Measurements from ENCODE around the gene ZNF23.
A peak's percentile ranks its signal among the peaks of the same experiment; 100 is the strongest.

The ZNF23 gene

GRCh38 chr16:71431176-71431575, 30.9 kb downstream of the ZNF23 start:
- H3K4me3 ChIP-seq (ENCODE audit: low read length) = no peak overlapping the region
- no peak for DNase-seq (ENCODE audit: low read depth, low spot score)

DNA sequence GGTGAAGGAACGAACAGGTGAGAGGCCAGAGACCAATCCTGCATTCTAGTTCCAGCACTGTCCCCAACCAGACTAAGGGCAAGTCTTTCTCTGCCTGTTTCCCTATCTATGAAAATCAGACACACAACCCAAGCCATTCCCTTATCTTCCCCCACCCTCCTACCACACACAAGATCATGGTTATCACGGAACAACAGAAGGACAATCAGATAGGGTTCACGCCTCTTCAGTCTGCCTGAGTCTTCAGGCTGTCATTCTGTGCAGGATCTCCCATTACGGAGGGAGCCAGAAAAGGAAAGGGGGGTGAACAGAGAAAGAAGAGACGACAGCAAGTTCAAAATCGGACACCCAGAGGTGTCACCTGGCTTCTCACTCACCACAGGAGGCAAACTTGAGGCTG, 31.3 kb downstream of the ZNF23 start:
- no peak for DNase-seq (ENCODE audit: low read depth, low spot score)
- H3K4me3 ChIP-seq (ENCODE audit: low read length) = no peak overlapping the region

DNA sequence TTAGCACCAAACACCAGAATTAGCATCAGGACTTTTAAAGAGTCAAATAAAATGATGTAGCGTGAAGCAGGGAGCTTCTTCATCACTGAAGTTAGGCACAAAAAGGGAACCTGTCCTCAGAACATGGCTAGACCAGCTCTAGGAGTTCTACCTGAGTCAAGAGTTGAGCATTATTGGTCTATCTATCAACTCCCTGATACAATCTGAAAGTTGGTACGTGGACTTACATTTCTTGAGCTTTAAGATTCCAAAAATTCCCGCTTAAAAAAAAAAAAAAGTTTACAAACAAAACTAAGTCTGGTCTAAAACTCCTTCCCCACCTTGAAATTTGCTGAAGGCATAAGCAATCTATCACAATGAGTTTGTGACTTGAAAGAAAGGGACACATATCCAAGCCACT, 32.5 kb downstream of the ZNF23 start:
- no peak for DNase-seq (ENCODE audit: low read depth, low spot score)
- no peak overlapping the region for H3K4me3 ChIP-seq (ENCODE audit: low read length)

DNA sequence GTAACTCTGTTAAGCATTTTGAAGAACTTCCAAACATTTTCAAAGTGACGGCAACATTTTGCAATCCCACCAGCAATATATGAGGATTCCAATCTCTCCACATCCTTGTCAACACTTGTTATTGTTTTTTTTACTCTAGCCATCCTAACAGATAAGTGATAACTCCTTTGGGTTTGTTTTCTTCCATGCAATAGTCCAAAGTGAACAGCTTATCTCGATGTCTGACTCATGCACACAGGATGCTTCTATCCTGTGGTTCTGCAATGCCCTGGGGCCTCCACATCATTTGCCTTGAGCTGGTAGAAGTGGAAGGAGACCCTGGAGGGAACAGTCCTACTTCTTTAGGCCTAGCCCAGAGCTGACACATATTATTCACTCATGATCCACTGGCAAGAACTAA, 33.2 kb downstream of the ZNF23 start:
- H3K4me3 ChIP-seq (ENCODE audit: low read length) = no peak overlapping the region
- no peak for DNase-seq (ENCODE audit: low read depth, low spot score)

DNA sequence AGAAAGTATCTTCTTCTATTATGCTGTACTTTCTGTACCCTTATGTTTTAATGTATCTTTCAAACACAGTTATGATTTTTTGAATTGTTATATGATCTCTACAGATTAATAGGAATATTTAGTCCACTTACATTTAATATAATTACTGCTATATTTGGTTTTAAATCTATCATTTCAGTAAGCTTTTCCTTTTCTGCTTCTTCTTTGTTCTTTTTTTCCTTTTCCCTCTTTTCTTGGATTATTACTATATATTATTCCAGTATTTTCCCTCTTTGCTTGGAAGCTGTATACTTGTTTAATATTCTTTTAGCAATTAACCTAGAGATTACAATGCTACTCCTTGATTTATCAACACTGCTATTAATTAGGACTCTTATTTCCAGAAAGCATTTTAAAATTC, 33.7 kb downstream of the ZNF23 start:
- DNase-seq (ENCODE audit: low read depth, low spot score) = no peak
- no peak overlapping the region for H3K4me3 ChIP-seq (ENCODE audit: low read length)

DNA sequence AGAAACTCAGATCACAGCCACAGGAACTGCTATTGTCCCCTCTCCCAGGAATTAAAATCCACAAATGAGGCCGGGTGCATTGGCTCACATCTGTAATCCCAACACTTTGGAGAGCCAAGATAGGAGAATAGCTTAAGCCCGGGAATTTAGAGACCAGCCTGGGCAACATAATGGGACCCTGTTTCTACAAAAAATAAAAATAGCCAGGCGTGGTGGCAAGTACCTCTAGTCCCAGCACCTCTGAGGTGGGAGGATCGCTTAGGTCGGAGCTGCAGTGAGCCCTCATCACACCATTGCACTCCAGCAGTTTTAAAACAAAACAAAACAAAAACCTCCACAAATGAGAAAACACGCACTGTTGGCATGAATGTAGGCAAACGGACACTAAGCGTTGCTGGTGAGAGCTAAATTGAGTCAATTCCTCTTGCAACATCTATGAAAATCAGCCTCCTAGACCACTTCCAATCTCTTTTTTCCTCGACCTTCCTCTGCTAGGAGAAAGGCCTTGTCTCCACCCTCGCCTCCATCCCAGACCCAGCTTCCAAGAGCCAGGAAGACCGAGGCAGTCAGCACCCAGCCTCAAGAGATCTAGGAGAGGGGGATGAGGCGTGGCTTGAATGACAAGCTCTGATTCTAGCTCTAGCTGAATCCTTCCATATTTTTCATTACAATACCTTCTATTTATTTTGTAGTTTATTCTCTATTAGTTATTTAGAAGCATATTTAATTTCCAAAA, 35.0 kb downstream of the ZNF23 start:
- no peak for DNase-seq (ENCODE audit: low read depth, low spot score)
- no peak overlapping the region for H3K4me3 ChIP-seq (ENCODE audit: low read length)

- DNase-seq (ENCODE audit: low read depth, low spot score) = no peak
- no peak overlapping the region for H3K4me3 ChIP-seq (ENCODE audit: low read length)
These were observed 35.8 kb downstream of the ZNF23 start for GRCh38 chr16:71426069-71426879.

DNA sequence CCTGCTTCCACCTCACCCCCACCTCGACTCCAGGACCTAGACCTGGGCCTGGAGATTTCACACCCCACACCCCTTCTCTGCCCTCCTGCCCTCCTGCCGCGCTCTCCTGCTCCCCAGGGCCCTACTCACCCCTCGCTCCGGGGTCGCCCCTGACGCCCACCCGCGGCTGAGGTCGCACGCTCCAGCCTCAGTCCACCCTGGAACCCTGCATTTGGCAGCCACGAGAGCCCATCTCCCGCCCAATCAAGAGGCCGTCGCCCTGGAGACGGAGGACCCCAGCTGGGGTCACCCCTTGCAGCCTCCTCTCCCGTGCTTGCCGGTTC, 36.3 kb downstream of the ZNF23 start:
- no peak for DNase-seq (ENCODE audit: low read depth, low spot score)
- no peak overlapping the region for H3K4me3 ChIP-seq (ENCODE audit: low read length)

- no peak for DNase-seq (ENCODE audit: low read depth, low spot score)
- no peak overlapping the region for H3K4me3 ChIP-seq (ENCODE audit: low read length)
These were observed 37.4 kb downstream of the ZNF23 start for GRCh38 chr16:71424626-71425025.

- no peak for DNase-seq (ENCODE audit: low read depth, low spot score)
- no peak overlapping the region for H3K4me3 ChIP-seq (ENCODE audit: low read length)
These were observed 38.2 kb downstream of the ZNF23 start for GRCh38 chr16:71423865-71424264.

- H3K4me3 ChIP-seq (ENCODE audit: low read length) = no peak overlapping the region
These were observed 39.0 kb downstream of the ZNF23 start for GRCh38 chr16:71423016-71423415.

DNA sequence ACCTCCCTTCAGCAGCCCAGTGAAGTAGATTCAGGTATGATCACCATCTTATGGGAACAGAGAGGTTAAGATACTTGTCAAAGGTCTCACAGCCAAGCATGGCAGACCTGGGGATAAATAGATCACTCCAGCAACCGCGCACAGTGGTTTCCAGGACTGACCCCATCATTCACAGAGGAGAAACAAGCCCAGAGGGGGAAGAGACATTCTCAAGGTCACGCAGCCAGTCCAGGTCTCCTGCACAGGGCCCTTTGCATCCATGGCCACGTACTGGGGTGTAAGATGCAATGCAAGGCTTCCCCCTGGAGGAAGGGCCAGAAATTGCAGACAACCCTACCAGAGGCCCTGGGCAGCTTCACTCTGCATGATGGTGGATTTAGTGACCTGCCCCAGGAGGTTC, 40.1 kb downstream of the ZNF23 start:
- DNase-seq (ENCODE audit: low read depth, low spot score) = no peak
- H3K4me3 ChIP-seq (ENCODE audit: low read length) = no peak overlapping the region

More at GRCh38 chr16:71423016-71423415, 39.0 kb downstream of the ZNF23 start:
- DNase-seq (ENCODE audit: low read depth, low spot score) = no peak

- no peak overlapping the region for H3K4me3 ChIP-seq (ENCODE audit: low read length)
- no peak for DNase-seq (ENCODE audit: low read depth, low spot score)
These were observed 48.0 kb downstream of the ZNF23 start for GRCh38 chr16:71414038-71414437.

GRCh38 chr16:71413341-71413740, 48.7 kb downstream of the ZNF23 start:
- no peak for DNase-seq (ENCODE audit: low read depth, low spot score)
- H3K4me3 ChIP-seq (ENCODE audit: low read length) = no peak overlapping the region

GRCh38 chr16:71412270-71413160, 49.5 kb downstream of the ZNF23 start:
- DNase-seq (ENCODE audit: low read depth, low spot score) = peak; percentile 51
- H3K4me3 ChIP-seq (ENCODE audit: low read length) = no peak overlapping the region

DNA sequence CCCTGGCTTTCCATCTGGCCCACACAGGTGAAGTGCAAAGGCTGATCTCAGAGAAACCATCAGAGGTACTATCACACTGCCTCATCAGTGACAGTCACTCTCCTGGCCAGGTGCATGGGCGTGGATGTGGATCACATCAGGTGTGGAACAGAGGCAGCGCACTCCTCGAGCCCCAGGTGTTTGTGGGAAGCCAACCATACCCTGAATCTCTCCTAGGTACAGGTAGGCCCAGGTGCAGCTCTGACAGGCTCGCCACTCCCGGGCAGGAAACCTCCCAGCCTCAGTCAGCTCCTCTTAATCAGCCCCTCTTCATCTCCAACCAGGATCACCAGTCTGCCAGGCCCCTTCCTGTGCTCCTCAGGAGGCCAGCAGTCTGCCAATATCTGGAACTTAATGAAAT, 51.9 kb downstream of the ZNF23 start:
- no peak for DNase-seq (ENCODE audit: low read depth, low spot score)
- no peak overlapping the region for H3K4me3 ChIP-seq (ENCODE audit: low read length)

DNA sequence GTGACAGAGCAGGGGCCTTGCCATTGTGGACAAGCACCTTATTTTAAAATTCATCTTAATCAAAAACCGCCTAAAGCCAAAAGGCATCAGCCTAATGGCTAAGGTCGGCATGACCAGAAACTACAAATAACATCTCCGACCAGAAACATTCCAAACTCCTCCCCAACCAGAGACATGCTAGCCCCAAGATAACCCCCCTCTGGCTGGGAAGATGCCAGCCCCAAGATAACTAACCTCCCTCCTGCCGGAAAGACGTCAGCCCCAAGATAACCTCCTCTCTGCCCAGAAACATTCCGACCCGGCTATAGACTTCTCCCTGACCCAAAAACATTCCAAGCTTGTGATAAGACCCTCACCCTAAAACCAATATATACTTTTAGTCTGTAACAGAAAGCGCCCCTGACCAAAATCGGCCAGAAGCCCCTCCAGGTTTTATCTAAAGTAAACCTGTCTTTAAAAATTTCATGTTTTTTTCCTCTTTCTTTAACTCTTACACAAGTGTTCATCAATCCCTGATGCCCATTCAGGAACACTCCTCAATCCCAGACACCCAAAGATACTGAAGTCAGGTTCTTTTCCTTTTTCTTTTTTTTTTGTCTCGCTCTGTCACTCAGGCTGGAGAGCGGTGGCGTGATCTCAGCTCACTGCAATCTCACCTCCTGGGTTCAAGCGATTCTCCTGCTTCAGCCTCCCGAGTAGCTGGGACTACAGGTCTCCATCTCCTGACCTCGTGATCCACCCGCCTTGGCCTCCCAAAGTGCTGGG, 52.9 kb downstream of the ZNF23 start:
- H3K4me3 ChIP-seq (ENCODE audit: low read length) = no peak overlapping the region
- no peak for DNase-seq (ENCODE audit: low read depth, low spot score)

GRCh38 chr16:71408536-71408935, 53.5 kb downstream of the ZNF23 start:
- no peak overlapping the region for H3K4me3 ChIP-seq (ENCODE audit: low read length)
- no peak for DNase-seq (ENCODE audit: low read depth, low spot score)

DNA sequence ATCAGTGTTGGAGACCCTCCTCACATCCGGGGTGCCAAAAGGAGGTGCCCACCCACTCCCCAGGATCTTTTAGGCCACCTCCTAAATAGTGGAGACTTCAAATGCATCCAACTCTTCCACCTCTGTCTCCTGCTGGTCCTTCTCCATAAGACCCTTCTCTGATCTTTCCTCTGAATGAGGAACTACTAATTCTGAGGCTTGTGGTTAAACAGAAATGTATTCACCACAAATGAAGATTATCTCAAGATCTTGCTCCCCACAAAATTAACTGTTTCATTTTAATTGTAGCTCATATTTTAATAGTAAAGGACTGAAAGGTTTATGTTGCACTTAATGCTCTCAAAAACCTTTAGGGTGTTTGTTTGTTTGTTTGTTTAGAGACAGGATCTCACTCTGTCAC, 54.3 kb downstream of the ZNF23 start:
- no peak for DNase-seq (ENCODE audit: low read depth, low spot score)
- H3K4me3 ChIP-seq (ENCODE audit: low read length) = no peak overlapping the region

Measured in Jurkat, Clone E6-1 (cell line).